Transverse colon (tissue), 3 donors: Measurements from ENCODE around the gene WFDC11.

ENCODE experiments used
- EP300 ChIP-seq: sonication (generic); formaldehyde crosslinking; IDR thresholded peaks from one replicate; pipeline ENCODE4 v1.6.1; 2017; ENCODE audit warnings: antibody characterized with exemption, low read depth
- TF ChIP-seq, protein P1 (sequence below), 5 experiments: fragments of 200-600 bp in 3 of 5; fragments of 450-650 bp in 2 of 5; sonication (generic) in 3 of 5; IDR thresholded peaks; 1 replicate in 2 of 5; 2 replicates in 3 of 5; pipeline ENCODE4 v1.5.1; 2016 to 2017; ENCODE audit warnings: antibody characterized with exemption in 5 of 5, inconsistent platforms in 3 of 5, mild to moderate bottlenecking in 2 of 5, moderate library complexity in 1 of 5

DNA sequence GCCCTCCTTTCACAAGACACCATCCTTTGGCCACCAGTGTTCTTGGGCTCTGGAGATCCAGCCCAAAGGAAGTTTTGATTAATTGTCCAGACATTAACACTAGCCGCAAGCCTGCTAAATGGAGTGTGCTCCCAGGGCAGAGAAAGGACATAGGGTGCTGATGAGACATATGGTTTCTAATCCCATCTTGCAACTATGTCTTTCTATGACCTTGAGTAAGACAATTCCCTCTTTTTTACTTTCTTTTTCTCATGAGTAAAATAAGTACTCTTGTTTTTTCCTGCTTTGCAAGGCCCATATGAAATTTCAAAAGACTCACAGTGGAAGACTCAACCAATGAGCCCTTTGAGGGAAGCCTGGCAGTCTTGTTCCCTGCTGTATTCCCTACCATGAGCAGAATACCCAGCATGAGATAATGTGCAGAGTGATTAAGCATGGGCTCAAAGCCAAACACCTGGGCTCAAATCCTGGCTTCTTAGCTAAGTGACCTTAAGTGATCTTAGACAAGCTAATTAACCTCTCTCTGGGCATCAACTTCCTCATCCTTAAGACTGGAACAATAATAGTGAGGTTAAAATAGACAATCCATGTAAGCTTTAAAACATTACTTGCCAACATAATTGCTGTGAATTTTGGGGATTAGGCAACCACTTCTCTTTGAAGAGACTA, 35.1 kb upstream of the WFDC11 start, which contains the start of gene WFDC10B:
- no peak for TF ChIP-seq EP300
- TF ChIP-seq, protein P1, sequence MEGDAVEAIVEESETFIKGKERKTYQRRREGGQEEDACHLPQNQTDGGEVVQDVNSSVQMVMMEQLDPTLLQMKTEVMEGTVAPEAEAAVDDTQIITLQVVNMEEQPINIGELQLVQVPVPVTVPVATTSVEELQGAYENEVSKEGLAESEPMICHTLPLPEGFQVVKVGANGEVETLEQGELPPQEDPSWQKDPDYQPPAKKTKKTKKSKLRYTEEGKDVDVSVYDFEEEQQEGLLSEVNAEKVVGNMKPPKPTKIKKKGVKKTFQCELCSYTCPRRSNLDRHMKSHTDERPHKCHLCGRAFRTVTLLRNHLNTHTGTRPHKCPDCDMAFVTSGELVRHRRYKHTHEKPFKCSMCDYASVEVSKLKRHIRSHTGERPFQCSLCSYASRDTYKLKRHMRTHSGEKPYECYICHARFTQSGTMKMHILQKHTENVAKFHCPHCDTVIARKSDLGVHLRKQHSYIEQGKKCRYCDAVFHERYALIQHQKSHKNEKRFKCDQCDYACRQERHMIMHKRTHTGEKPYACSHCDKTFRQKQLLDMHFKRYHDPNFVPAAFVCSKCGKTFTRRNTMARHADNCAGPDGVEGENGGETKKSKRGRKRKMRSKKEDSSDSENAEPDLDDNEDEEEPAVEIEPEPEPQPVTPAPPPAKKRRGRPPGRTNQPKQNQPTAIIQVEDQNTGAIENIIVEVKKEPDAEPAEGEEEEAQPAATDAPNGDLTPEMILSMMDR (IDR thresholded peaks at IDR 0.05): no peak
